DMS79 treated with DMSO at 0.1 percent for 48 hours (cell line): ENCODE measurements around the gene TTC38.

ENCODE experiments used
- DNase-seq: peaks from one replicate; lab custom pipeline; 2025; lab: John Stamatoyannopoulos, UW

Gene TTC38

DNA sequence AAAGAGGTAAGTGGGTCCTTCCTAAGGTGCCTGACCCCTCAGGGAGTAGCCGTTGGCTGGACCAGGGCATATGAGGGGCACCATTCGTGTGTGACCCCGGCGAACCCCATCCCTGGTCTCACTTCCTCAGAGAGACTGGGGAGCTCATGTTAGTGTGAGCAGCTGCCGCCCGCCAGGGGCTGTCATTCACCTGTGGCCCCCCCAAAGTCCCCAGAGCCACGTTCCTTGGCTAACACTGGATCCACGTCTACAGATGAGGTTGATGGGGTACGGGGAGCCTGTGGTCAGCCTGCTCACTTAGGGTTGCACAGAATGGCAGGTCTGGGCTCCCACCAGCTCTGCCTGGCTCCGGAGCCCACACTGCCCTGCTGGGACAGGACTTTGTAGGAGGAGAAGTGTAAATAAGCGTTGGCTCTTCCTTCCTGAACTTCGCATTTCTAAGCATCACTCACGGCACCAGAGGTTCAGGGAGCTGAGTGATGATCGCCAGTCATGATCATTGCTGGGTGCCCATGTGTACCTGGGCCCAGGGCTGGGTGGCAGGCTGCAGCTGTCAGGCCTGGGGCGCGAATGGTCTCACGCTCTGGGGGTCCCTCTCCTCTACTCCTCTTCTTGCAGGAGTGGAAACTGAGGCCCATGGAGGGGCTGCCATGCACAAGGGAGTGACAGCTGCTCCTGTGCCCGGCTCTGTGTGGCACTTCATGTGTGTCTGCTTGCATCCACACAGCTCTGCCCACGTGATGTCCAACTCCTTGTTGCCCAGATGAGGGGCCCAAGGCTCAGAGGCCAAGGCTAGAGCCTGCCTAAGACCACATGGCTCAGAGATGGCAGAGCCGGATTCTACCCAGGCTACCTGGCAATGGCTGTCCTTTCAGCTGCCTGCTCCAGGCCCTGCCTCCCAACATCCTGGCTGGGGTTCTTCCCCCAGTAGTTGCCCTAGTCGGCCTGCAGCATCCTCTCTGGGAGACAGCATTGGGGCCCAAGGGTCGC is 11.1 kb downstream of the TTC38 start:
- no peak for DNase-seq

- no peak for DNase-seq
These were observed 12.4 kb downstream of the TTC38 start for GRCh38 chr22:46280063-46280817.

GRCh38 chr22:46280999-46281623 is 13.3 kb downstream of the TTC38 start:
- DNase-seq = no peak

- no peak for DNase-seq
These were observed 14.3 kb downstream of the TTC38 start for GRCh38 chr22:46281866-46282678.

GRCh38 chr22:46286006-46286405 is 18.2 kb downstream of the TTC38 start:
- DNase-seq = no peak

GRCh38 chr22:46286941-46287872 is 19.4 kb downstream of the TTC38 start:
- DNase-seq = no peak

- no peak for DNase-seq
These were observed 20.3 kb downstream of the TTC38 start for GRCh38 chr22:46287873-46288751.

DNA sequence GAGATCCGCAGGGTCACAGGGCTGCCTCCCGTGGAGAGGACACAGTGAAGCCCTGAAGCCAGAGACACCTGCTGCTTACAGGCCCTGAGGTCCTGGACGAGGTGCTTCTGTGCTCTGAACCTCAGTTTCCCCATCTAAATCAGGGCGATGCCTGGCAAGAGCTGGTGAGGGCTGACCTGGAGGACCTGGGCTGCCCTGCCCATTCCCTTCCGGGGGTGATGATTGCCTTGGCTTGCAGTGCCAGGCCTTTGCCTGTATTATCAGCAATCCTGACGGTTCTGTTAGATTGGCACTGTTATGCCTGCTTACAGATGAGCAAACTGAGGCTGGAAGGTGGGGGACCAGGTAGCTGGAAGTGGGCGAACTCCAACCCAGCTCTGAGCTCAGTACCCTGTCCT is 21.0 kb downstream of the TTC38 start:
- no peak for DNase-seq

DNA sequence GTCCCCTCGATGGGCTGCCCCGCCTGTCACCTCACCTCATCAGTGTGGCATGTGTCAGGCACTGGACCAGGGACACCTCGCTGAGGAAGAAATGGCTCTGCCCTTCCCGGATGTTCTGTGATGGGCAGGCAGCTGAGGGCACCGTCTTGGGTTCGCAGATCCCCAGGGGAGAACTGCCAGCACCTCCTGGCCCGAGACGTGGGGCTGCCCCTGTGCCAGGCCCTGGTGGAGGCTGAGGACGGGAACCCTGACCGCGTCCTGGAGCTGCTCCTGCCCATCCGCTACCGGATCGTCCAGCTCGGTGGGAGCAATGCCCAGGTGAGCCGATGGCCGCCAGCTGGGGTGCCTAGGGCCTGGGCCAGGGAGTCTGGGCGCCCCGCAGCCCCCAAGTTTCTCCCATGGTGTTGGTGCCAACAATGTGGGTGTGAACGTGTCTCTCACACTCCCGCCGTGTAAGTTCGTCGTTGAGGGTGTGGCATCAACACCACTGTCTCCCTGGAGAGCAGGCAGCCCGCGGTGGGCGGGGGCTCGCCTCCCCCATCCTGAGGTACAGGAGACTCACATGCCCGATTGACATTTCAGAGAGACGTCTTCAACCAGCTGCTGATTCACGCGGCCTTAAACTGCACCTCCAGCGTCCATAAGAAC is 21.6 kb downstream of the TTC38 start:
- no peak for DNase-seq

DNA sequence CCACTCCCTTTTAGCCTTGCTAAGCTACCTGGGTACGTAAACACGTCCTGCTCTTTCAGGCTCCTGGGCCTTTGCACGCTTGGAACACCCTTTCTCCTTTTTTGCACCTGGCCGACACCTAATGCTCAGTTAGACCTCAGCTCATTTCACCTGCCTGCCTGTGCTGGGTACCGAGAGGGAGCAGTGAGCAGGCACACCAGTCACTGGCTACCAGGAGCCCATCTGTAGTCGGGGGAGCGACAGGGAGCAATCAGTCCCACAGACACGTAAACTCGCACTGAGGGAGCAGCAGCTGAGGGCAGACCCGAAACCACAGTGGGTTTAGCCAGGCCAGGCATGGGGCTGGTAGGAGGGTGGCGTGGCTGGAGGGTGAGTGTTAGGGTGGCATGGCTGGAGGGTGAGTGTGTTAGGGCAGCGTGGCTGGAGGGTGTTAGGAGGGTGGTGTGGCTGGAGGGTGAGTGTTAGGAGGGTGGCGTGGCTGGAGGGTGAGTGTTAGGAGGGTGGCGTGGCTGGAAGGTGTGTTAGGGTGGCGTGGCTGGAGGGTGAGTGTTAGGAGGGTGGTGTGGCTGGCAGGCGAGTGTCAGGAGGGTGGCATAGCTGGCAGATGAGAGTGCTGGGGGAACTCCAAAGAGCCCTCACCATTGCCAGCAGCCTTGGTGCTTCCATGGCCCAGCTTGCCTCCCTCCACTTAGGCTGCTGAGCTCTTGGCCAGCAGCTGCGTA is 22.5 kb downstream of the TTC38 start:
- no peak for DNase-seq

DNA sequence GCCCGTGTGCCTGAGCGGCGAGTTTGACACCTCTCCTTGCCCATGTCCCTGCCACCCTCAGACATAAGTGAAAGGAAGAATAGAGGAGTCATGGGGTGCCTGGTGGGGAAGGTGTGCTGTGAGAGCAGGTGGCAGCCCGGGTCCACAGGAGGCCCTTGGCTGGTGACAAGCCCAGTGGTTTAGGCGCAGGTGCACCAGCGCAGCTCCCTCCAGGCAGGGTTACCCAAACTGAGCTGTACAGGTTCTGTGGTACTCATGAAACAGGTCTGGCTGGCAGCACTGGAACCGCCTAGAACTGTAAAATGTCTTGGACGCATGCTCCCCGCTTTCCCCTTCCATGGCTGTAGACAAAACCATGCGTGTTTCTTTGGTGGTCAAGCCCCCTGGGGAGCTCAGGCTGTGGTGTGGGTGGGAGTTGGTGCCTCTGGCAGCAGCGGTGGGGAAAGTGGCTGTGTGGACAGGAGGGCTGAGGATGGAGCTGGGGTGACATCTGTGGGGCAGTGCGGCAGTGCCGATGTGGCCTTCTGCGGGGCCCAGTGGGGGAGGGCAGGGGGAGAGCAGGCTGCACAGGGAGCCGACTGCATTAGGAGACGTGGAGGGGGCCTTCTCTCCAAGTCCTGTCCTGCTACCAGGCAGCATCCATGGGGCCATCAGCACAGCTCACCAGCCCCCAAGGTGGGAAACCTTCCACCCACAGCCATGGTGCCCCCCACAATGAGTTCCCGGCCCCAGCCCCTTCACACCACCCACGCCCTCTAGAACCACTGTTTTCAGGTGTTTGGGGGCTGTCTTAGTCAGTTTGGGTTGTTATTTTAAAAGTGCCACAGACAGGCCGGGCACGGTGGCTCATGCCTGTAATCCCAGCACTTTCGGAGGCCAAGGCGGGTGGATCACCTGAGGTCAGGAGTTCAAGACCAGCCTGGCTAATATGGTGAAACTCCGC is 23.3 kb downstream of the TTC38 start:
- no peak for DNase-seq

DNA sequence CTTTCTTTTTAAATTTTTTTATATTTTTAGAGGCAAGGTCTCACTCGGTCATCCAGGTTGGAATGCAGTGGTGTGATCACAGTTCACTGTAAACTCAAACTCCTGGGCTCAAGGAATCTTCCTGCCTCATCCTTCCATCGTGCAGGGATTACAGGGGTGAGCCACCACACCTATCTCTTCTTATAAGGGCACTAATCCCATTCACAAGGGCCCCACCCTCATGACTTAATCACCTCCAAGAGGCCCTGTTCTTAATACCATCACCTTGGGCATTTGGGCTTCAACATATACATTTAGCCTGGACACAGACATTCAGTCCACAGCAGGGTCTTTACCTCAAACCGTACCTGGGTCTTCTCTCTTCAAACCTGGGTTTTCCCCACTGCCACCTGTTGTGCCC is 24.4 kb downstream of the TTC38 start:
- no peak for DNase-seq

DNA sequence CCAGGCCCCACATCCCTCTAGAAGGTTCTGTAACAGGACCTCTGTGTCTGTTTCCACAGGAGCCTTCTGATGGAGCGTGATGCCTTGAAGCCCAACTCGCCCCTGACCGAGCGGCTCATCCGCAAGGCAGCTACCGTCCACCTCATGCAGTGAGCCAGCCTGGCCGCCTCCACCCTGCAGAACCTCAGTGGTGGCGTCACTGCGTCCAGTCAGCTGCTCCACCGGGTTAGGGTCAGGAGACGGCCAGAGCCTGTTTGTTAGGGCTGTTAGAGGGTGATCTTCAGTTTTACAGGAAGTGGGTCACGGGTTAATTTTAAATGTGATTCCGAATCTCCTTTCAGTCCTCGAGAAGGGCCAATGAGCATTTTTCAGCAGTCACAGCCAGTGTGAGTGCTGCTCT is 24.9 kb downstream of the TTC38 start:
- DNase-seq = no peak

DNA sequence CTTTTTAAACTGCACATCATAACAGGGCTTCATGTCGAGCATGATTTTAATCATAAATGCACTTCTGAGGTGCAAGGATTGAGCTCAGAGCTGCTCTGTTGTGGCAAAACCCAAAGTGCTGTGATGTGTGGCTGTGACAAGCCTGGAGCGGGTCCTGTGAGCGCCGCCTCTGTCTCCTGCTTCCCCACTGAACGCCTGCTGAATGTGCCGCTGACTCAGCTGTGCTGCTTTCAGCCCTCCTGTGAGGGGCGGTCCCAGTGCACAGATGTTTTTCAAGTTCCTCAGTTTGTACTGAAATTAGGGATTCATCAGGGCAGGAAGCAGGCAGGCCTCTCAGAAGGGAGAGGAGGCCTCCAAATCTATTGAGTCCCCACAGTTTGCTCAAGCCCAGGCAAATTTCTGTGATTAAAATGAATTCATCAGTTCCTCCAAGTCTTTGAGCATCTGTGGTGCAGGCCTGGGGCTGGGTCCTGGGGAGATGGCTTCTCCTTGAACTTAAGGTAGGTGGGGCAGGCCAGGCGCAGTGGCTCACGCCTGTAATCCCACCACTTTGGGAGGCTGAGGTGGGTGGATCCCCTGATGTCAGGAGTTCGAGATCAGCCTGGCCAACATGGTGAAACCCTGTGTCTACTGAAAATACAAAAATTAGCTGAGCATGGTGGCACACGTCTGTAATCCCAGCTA is 25.9 kb downstream of the TTC38 start:
- no peak for DNase-seq

- DNase-seq = no peak
These were observed 27.0 kb downstream of the TTC38 start for GRCh38 chr22:46294784-46295183.

- DNase-seq = no peak
These were observed 27.6 kb downstream of the TTC38 start for GRCh38 chr22:46295277-46295971.
